KMS-11 (cell line): ENCODE data around the gene DNAJC12.

Experiments used
- H2AFZ ChIP-seq: fragments of 200-600 bp; sonication (generic); 2 replicates; pipeline ENCODE4 v1.6.1; 2016; ENCODE audit warnings: antibody characterized with exemption, mixed run types, low read depth
- H3K27ac ChIP-seq: fragments of 200-600 bp; sonication (generic); 2 replicates; pipeline ENCODE4 v1.6.1; 2016; ENCODE audit warnings: mild to moderate bottlenecking, mixed run types
- H3K27me3 ChIP-seq: fragments of 200-600 bp; sonication (generic); 2 replicates; pipeline ENCODE4 v1.6.1; 2017; ENCODE audit warnings: mild to moderate bottlenecking, low read depth, mixed run types, moderate library complexity; ENCODE audit not compliant: insufficient read depth
- H3K36me3 ChIP-seq: fragments of 200-600 bp; sonication (generic); 2 replicates; pipeline ENCODE4 v1.6.1; 2017; ENCODE audit warnings: mild to moderate bottlenecking, mixed run types; ENCODE audit not compliant: insufficient read depth
- H3K4me1 ChIP-seq: fragments of 200-600 bp; sonication (generic); 2 replicates; pipeline ENCODE4 v1.6.1; 2016; ENCODE audit warnings: mild to moderate bottlenecking, low read depth, mixed run types; ENCODE audit not compliant: poor library complexity, severe bottlenecking
- H3K4me2 ChIP-seq: fragments of 200-600 bp; sonication (generic); 2 replicates; pipeline ENCODE4 v1.7.0; 2016; ENCODE audit warnings: mild to moderate bottlenecking, mixed run types
- H3K4me3 ChIP-seq: fragments of 200-600 bp; sonication (generic); IDR thresholded peaks from 2 replicates; pipeline ENCODE4 v1.6.1; 2017; ENCODE audit warnings: low read depth, low read length, mixed read lengths; ENCODE audit not compliant: insufficient read depth
- H3K79me2 ChIP-seq: fragments of 200-600 bp; sonication (generic); 2 replicates; pipeline ENCODE4 v1.6.1; 2016; ENCODE audit warnings: low read depth, mixed run types; ENCODE audit not compliant: insufficient read depth
- H3K9ac ChIP-seq: fragments of 200-600 bp; sonication (generic); 2 replicates; pipeline ENCODE4 v1.6.1; 2016; ENCODE audit warnings: mild to moderate bottlenecking, mixed run types
- H4K20me1 ChIP-seq: fragments of 200-600 bp; sonication (generic); 2 replicates; pipeline ENCODE4 v1.6.1; 2016; ENCODE audit warnings: mild to moderate bottlenecking, mixed run types; ENCODE audit not compliant: insufficient read depth
- TF ChIP-seq, protein P1 (sequence below): fragments of 200-600 bp; sonication (generic); conservative IDR thresholded peaks from 2 replicates; pipeline ENCODE4 v1.6.1; 2017; ENCODE audit warnings: low read depth, mild to moderate bottlenecking, antibody characterized with exemption, low read length, moderate library complexity, mixed read lengths

DNAJC12 gene

DNA sequence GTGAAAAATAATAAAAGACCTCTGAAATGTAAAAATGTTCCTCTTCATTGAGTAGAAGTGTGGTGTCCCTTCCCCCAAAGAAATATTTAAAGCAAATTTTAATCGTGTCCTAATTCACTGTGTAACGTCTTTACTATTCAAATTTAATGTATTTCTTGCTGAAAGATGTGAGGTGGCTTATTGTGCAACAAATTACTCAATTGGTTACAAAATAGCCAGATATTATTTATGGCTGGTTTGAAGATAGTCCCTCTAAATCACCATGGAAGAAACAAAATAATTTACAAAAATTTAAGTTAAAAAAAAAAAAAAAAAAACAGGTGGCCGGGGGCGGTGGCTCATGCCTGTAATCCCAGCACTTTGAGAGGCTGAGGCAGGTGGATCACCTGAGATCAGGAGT, 43.7 kb downstream of the DNAJC12 start:
- Histone ChIP-seq H3K4me3 (no peak overlapping the region), H3K79me2 (no peaks in the 10 kb centered on the region), H3K4me2 (no peak overlapping the region), H3K27ac (no peak overlapping the region), H3K4me1 (peaks cover 11% of the 10 kb centered on the region), H4K20me1 (no peaks in the 10 kb centered on the region), H3K36me3 (no peaks in the 10 kb centered on the region), H3K9ac (no peak overlapping the region), H3K27me3 (no peaks in the 10 kb centered on the region), H2AFZ (no peak overlapping the region)
- TF ChIP-seq, protein P1, sequence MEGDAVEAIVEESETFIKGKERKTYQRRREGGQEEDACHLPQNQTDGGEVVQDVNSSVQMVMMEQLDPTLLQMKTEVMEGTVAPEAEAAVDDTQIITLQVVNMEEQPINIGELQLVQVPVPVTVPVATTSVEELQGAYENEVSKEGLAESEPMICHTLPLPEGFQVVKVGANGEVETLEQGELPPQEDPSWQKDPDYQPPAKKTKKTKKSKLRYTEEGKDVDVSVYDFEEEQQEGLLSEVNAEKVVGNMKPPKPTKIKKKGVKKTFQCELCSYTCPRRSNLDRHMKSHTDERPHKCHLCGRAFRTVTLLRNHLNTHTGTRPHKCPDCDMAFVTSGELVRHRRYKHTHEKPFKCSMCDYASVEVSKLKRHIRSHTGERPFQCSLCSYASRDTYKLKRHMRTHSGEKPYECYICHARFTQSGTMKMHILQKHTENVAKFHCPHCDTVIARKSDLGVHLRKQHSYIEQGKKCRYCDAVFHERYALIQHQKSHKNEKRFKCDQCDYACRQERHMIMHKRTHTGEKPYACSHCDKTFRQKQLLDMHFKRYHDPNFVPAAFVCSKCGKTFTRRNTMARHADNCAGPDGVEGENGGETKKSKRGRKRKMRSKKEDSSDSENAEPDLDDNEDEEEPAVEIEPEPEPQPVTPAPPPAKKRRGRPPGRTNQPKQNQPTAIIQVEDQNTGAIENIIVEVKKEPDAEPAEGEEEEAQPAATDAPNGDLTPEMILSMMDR, result no peak

- no peak overlapping the region for H3K27ac ChIP-seq
- no peak overlapping the region for H3K4me2 ChIP-seq
- H4K20me1 ChIP-seq, result no peaks in the 10 kb centered on the region
- H3K4me3 ChIP-seq, result no peak overlapping the region
- no peaks in the 10 kb centered on the region for H3K36me3 ChIP-seq
- no peak overlapping the region for H2AFZ ChIP-seq
- peaks cover 11% of the 10 kb centered on the region for H3K4me1 ChIP-seq
- H3K27me3 ChIP-seq, result no peaks in the 10 kb centered on the region
- no peaks in the 10 kb centered on the region for H3K79me2 ChIP-seq
- H3K9ac ChIP-seq, result no peak overlapping the region
- TF ChIP-seq, protein P1, result no peak
Measured at GRCh38 chr10:67793313-67793712, 44.7 kb downstream of the DNAJC12 start.

- no peaks in the 10 kb centered on the region for H3K27me3 ChIP-seq
- TF ChIP-seq, protein P1, result no peak
- H3K36me3 ChIP-seq, result no peaks in the 10 kb centered on the region
- no peak overlapping the region for H3K4me3 ChIP-seq
- H3K79me2 ChIP-seq, result no peaks in the 10 kb centered on the region
- H3K4me1 ChIP-seq, result peaks cover 11% of the 10 kb centered on the region
- no peak overlapping the region for H3K9ac ChIP-seq
- H4K20me1 ChIP-seq, result no peaks in the 10 kb centered on the region
- no peak overlapping the region for H3K4me2 ChIP-seq
- H3K27ac ChIP-seq, result no peak overlapping the region
- no peak overlapping the region for H2AFZ ChIP-seq
Measured at GRCh38 chr10:67792653-67793052, 45.3 kb downstream of the DNAJC12 start.

GRCh38 chr10:67790534-67791408, 47.2 kb downstream of the DNAJC12 start:
- H3K36me3 ChIP-seq, result no peaks in the 10 kb centered on the region
- no peak overlapping the region for H3K4me3 ChIP-seq
- H4K20me1 ChIP-seq, result no peaks in the 10 kb centered on the region
- no peak overlapping the region for H3K9ac ChIP-seq
- H2AFZ ChIP-seq, result no peak overlapping the region
- no peaks in the 10 kb centered on the region for H3K27me3 ChIP-seq
- H3K27ac ChIP-seq, result no peak overlapping the region
- peak overlapping the region; percentile 15; the same call in 1 of the 2 replicates for H3K4me2 ChIP-seq
- TF ChIP-seq, protein P1, result no peak
- no peaks in the 10 kb centered on the region for H3K79me2 ChIP-seq
- H3K4me1 ChIP-seq, result peaks cover 11% of the 10 kb centered on the region
